HEK293T (cell line): ENCODE data around the gene CDKN2B.
A peak's percentile ranks its signal among the peaks of the same experiment; 100 is the strongest.

Experiments
- CTCF ChIA-PET: fragments of 350-600 bp; formaldehyde crosslinking; extraction: SDS; loops from one replicate; lab custom pipeline; 2021; ENCODE audit warnings: antibody characterized with exemption, inconsistent platforms; lab: Yijun Ruan, JAX
- POLR2A ChIA-PET: fragments of 350-600 bp; formaldehyde crosslinking; extraction: SDS; loops from one replicate; lab custom pipeline; 2020; ENCODE audit warnings: antibody characterized with exemption, inconsistent platforms; lab: Yijun Ruan, JAX
- DNase-seq: peaks from one replicate; pipeline ENCODE4 v3.0.0; 2012; ENCODE audit warnings: mixed read lengths; ENCODE audit errors: extremely low spot score
- ARNT ChIP-seq: fragments of 450-650 bp; IDR thresholded peaks from 2 replicates; pipeline ENCODE4 v1.6.1; 2017; ENCODE audit warnings: mild to moderate bottlenecking
- BHLHE40 ChIP-seq: fragments of 450-650 bp; IDR thresholded peaks from 2 replicates; pipeline ENCODE4 v1.6.1; 2016; ENCODE audit warnings: mild to moderate bottlenecking, moderate library complexity, borderline replicate concordance
- CTBP1 ChIP-seq: fragments of 450-650 bp; IDR thresholded peaks from 2 replicates; pipeline ENCODE4 v1.6.1; 2016; ENCODE audit warnings: borderline replicate concordance
- ELF4 ChIP-seq: fragments of 450-650 bp; IDR thresholded peaks from 2 replicates; pipeline ENCODE4 v1.6.1; 2017; ENCODE audit warnings: antibody characterized with exemption
- FOXA1 ChIP-seq: fragments of 450-650 bp; IDR thresholded peaks from 2 replicates; pipeline ENCODE4 v1.6.1; 2016; ENCODE audit warnings: mild to moderate bottlenecking
- FOXK2 ChIP-seq: fragments of 450-650 bp; IDR thresholded peaks from 2 replicates; pipeline ENCODE4 v1.6.1; 2016; ENCODE audit warnings: mild to moderate bottlenecking
- FOXM1 ChIP-seq: fragments of 450-650 bp; IDR thresholded peaks from 2 replicates; pipeline ENCODE4 v1.6.1; 2017; ENCODE audit warnings: mild to moderate bottlenecking, borderline replicate concordance
- HDGF ChIP-seq: fragments of 450-650 bp; IDR thresholded peaks from 2 replicates; pipeline ENCODE4 v1.6.1; 2017; ENCODE audit warnings: antibody characterized with exemption, borderline replicate concordance
- L3MBTL2 ChIP-seq: fragments of 450-650 bp; conservative IDR thresholded peaks from 2 replicates; pipeline ENCODE4 v1.6.1; 2016; ENCODE audit warnings: mild to moderate bottlenecking
- LEF1 ChIP-seq: fragments of 450-650 bp; IDR thresholded peaks from 2 replicates; pipeline ENCODE4 v1.6.1; 2017; ENCODE audit warnings: mild to moderate bottlenecking, borderline replicate concordance
- NFRKB ChIP-seq: fragments of 450-650 bp; IDR thresholded peaks from 2 replicates; pipeline ENCODE4 v1.6.1; 2016; ENCODE audit warnings: mild to moderate bottlenecking, moderate library complexity
- SP1 ChIP-seq: fragments of 450-650 bp; IDR thresholded peaks from 2 replicates; pipeline ENCODE4 v1.6.1; 2017
- SUZ12 ChIP-seq: fragments of 450-650 bp; IDR thresholded peaks from 2 replicates; pipeline ENCODE4 v1.6.1; 2016; ENCODE audit warnings: mild to moderate bottlenecking
- TARDBP ChIP-seq: fragments of 450-650 bp; IDR thresholded peaks from 2 replicates; pipeline ENCODE4 v1.6.1; 2016
- ZNF384 ChIP-seq: fragments of 450-650 bp; IDR thresholded peaks from 2 replicates; pipeline ENCODE4 v1.6.1; 2016
- TF ChIP-seq, protein P1 (sequence below): fragments of 450-650 bp; IDR thresholded peaks from 2 replicates; pipeline ENCODE4 v1.6.1; 2016

Gene CDKN2B

GRCh38 chr9:21982861-21983560, 26.1 kb downstream of the CDKN2B start:
- CTCF ChIA-PET, result no interaction called here
- POLR2A ChIA-PET, result interaction anchor here (1.3 kb wide), 1 partner anchor 26 kb away, joined by 4 read pairs; the partner anchor contains the start of gene CDKN2B
- no peak for TF ChIP-seq L3MBTL2
- TF ChIP-seq NFRKB, result no peak
- no peak for TF ChIP-seq ZNF384
- TF ChIP-seq SUZ12, result no peak
- TF ChIP-seq SP1, result no peak
- no peak for TF ChIP-seq CTBP1
- no peak for TF ChIP-seq FOXK2
- TF ChIP-seq FOXM1, result no peak
- no peak for TF ChIP-seq LEF1
- TF ChIP-seq HDGF, result no peak
- DNase-seq, result no peak

DNA sequence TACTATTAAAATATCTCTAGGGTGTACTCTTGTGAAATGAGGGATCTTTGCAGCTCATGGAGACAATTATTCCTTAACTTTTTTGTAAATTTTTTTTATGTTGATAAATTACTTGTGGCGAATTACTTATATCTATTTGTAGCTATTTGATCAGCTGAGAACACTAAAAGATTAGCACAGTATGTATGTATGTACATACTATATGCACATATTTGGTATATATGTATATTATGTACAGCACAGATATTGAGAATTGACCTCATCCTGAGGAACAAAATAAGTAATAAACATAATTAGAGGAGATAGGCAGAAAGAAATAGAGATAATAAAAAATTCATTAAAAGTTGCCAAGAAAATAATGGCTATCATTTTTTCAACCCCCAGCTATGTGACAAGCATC, 26.7 kb downstream of the CDKN2B start:
- no peak for DNase-seq
- CTCF ChIA-PET, result no interaction called here
- TF ChIP-seq FOXM1 (no peak), FOXA1 (no peak), HDGF (no peak)
- POLR2A ChIA-PET, result interaction anchor here (1.3 kb wide), 1 partner anchor 27 kb away, joined by 4 read pairs; the partner anchor contains the start of gene CDKN2B

DNA sequence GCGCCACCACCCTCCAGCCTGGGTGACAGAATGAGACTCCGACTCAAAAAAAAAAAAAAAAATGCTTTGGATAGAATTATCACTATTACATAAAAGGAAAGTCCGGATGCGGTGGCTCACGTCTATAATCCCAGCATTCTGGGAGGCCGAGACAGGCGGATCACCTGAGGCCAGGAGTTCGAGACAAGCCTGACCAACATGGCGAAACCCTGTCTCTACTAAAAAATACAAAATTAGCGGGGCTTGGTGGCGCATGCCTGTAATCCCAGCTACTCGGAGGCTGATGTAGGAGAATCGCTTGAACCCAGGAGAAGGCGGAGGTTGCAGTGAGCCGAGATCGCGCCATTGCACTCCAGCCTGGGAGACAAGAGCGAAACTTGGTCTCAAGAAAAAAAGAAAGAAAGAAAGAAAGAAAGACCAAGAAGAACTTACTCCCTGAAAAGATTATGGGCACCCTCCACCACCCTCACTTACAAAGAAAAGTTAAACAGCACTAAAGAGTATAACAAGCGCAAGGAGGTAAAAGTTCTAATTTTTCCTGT, 32.7 kb downstream of the CDKN2B start:
- POLR2A ChIA-PET, result interaction anchor here (1.0 to 1.6 kb wide), 3 partner anchors 18 to 32 kb away, joined by 3 to 4 read pairs (median 4); partner anchors contain the start of genes CDKN2A, CDKN2B and CDKN2B-AS1
- no peak for DNase-seq
- CTCF ChIA-PET, result no interaction called here

GRCh38 chr9:21974722-21975409, 34.2 kb downstream of the CDKN2B start:
- ChIA-PET CTCF (no interaction called here), POLR2A (no interaction called here)
- TF ChIP-seq, protein P1, sequence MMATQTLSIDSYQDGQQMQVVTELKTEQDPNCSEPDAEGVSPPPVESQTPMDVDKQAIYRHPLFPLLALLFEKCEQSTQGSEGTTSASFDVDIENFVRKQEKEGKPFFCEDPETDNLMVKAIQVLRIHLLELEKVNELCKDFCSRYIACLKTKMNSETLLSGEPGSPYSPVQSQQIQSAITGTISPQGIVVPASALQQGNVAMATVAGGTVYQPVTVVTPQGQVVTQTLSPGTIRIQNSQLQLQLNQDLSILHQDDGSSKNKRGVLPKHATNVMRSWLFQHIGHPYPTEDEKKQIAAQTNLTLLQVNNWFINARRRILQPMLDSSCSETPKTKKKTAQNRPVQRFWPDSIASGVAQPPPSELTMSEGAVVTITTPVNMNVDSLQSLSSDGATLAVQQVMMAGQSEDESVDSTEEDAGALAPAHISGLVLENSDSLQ, result peak; percentile 79
- TF ChIP-seq L3MBTL2, result peak; percentile 80
- TF ChIP-seq ELF4, result no peak
- peak; percentile 74 for DNase-seq

More for the DNA sequence above, 32.7 kb downstream of the CDKN2B start:
- TF ChIP-seq SUZ12, result no peak
- no peak for TF ChIP-seq BHLHE40
- no peak for TF ChIP-seq CTBP1
- no peak for TF ChIP-seq FOXM1
- TF ChIP-seq TARDBP, result no peak
- no peak for TF ChIP-seq L3MBTL2
- TF ChIP-seq ARNT, result no peak
- no peak for TF ChIP-seq ELF4
- TF ChIP-seq SP1, result no peak

GRCh38 chr9:21974343-21974721, 34.8 kb downstream of the CDKN2B start:
- CTCF ChIA-PET, result no interaction called here
- peak; percentile 49 for DNase-seq

GRCh38 chr9:21972361-21972760, 36.7 kb downstream of the CDKN2B start:
- DNase-seq, result no peak
- TF ChIP-seq HDGF, result no peak
- no peak for TF ChIP-seq LEF1
- no peak for TF ChIP-seq ZNF384
- TF ChIP-seq L3MBTL2, result no peak
- no peak for TF ChIP-seq CTBP1
- no peak for TF ChIP-seq SP1
- TF ChIP-seq TARDBP, result no peak
- no peak for TF ChIP-seq NFRKB
- TF ChIP-seq FOXM1, result no peak
- no peak for TF ChIP-seq SUZ12
- no peak for TF ChIP-seq FOXK2
- TF ChIP-seq ELF4, result no peak
- no peak for TF ChIP-seq FOXA1
- TF ChIP-seq, protein P1, result no peak
- no peak for TF ChIP-seq BHLHE40
- CTCF ChIA-PET, result no interaction called here
- POLR2A ChIA-PET, result no interaction called here

More at GRCh38 chr9:21974343-21974721, 34.8 kb downstream of the CDKN2B start:
- TF ChIP-seq NFRKB (no peak), HDGF (no peak), LEF1 (no peak), FOXK2 (no peak), ARNT (no peak), ELF4 (no peak), SUZ12 (no peak), FOXM1 (no peak), TARDBP (no peak), SP1 (no peak), FOXA1 (no peak), BHLHE40 (no peak), CTBP1 (no peak), L3MBTL2 (no peak), ZNF384 (no peak)
- TF ChIP-seq, protein P1, result no peak
- POLR2A ChIA-PET, result no interaction called here
